Activated naive CD8-positive, alpha-beta T cell treated with anti-CD3 and anti-CD28 coated beads, Interleukin-2, amount 10 ng/mL, durations not matched to agents 7 days and 5 days (primary cell): ENCODE data around the gene FEM1A. TPM values are rescaled to one million over a fixed set of nuclear protein-coding genes. Genes with fewer than 3 reads are reported as not detected.
"Not testable (repeated sequence)": the region's sequence is repeated elsewhere in the genome, so short reads cannot be mapped to it uniquely, and the experiment has no call there.

Experiments used
- ATAC-seq: fragments of 150-1000 bp; cut with Tn5 transposase; one replicate; pipeline ENCODE4 v1.10.0; 2021; ENCODE audit warnings: low read depth, moderate library complexity
- POLR2A ChIA-PET: fragments of 350-600 bp; sonication (Branson Sonifier 250); formaldehyde crosslinking; loops from one replicate; lab custom pipeline; 2021; ENCODE audit warnings: antibody characterized with exemption; lab: Charles Lee
- DNase-seq: peaks from one replicate; pipeline ENCODE4 v3.0.0; 2021
- H3K27ac Mint-ChIP-seq: one replicate; pipeline ENCODE4 v1.8.0; 2022; ENCODE audit warnings: mild to moderate bottlenecking, mixed read lengths
- H3K27me3 Mint-ChIP-seq: one replicate; pipeline ENCODE4 v1.8.0; 2022; ENCODE audit warnings: mild to moderate bottlenecking, moderate library complexity, mixed read lengths
- H3K36me3 Mint-ChIP-seq: one replicate; pipeline ENCODE4 v1.8.0; 2021; ENCODE audit warnings: mild to moderate bottlenecking, mixed read lengths
- H3K4me1 Mint-ChIP-seq: one replicate; pipeline ENCODE4 v1.8.0; 2021; ENCODE audit warnings: mixed read lengths
- H3K4me3 Mint-ChIP-seq: one replicate; pipeline ENCODE4 v1.8.0; 2022; ENCODE audit warnings: mild to moderate bottlenecking, moderate library complexity, mixed read lengths
- H3K9me3 Mint-ChIP-seq: one replicate; pipeline ENCODE4 v1.8.0; 2021; ENCODE audit warnings: mixed read lengths
- total RNA-seq, 2 experiments: library from RNA; stranded (reverse); gene quantifications; one replicate each; pipeline ENCODE4 v1.2.3, GENCODE V29; 2021

The FEM1A gene
- total RNA-seq, 2 experiments from 2014 or later: 12.5 to 12.6 TPM

DNA sequence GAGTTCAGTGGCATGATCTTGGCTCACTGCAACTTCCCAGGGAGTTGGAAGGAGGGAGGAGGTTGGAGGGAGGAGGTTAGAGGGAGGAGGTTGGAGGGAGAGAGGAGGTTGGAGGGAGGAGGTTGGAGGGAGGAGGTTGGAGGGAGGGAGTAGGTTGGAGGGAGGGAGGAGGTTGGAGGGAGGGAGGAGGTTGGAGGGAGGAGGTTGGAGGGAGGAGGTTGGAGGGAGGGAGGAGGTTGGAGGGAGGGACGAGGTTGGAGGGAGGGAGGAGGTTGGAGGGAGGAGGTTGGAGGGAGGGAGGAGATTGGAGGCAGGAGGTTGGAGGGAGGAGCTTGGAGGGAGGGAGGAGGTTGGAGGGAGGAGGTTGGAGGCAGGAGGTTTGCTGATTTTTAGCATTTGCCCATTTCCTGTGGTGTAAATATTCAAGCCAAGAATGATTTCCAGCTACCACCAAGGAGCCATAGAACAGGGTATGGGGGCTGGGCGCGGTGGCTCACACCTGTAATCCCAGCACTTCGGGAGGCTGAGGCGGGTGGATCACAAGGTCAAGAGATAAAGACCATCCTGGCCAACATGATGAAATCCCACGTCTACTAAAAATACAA, 5.0 kb upstream of the FEM1A start:
- H3K27me3 Mint-ChIP-seq, DNase-seq, H3K27ac Mint-ChIP-seq, H3K9me3 Mint-ChIP-seq, POLR2A ChIA-PET, H3K4me1 Mint-ChIP-seq, H3K4me3 Mint-ChIP-seq, H3K36me3 Mint-ChIP-seq, ATAC-seq: not testable (repeated sequence)

DNA sequence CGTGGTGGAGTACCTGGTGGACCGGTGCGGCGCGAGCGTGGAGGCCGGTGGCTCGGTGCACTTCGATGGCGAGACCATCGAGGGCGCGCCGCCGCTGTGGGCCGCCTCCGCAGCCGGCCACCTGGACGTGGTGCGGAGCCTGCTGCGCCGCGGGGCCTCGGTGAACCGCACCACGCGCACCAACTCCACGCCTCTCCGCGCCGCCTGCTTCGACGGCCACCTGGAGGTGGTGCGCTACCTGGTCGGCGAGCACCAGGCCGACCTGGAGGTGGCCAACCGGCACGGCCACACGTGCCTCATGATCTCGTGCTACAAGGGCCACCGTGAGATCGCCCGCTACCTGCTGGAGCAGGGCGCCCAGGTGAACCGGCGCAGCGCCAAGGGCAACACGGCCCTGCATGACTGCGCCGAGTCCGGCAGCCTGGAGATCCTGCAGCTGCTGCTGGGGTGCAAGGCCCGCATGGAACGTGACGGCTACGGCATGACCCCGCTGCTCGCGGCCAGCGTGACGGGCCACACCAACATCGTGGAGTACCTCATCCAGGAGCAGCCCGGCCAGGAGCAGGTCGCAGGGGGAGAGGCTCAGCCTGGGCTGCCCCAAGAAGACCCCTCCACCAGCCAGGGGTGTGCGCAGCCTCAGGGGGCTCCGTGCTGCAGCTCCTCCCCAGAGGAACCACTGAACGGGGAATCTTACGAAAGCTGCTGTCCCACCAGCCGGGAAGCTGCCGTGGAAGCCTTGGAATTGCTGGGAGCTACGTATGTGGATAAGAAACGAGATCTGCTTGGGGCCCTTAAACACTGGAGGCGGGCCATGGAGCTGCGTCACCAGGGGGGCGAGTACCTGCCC, 708 bp downstream of the FEM1A start:
- peaks cover 18% of the 10 kb centered on the region for H3K4me1 Mint-ChIP-seq
- ATAC-seq: not testable (repeated sequence)
- POLR2A ChIA-PET: interaction anchor here (0.6 to 2.4 kb wide), 7 partner anchors 12 to 176 kb away, joined by 3 to 28 read pairs (median 5); partner anchors contain the start of genes DPP9 and KDM4B

DNA sequence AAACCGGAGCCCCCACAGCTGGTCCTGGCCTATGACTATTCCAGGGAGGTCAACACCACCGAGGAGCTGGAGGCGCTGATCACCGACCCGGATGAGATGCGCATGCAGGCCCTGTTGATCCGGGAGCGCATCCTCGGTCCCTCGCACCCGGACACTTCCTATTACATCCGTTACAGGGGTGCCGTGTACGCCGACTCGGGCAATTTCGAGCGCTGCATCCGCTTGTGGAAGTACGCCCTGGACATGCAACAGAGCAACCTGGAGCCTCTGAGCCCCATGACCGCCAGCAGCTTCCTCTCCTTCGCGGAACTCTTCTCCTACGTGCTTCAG, 1.3 kb downstream of the FEM1A start:
- H3K36me3 Mint-ChIP-seq, ATAC-seq, DNase-seq, H3K9me3 Mint-ChIP-seq, H3K27ac Mint-ChIP-seq, H3K27me3 Mint-ChIP-seq: not testable (repeated sequence)
- POLR2A ChIA-PET: interaction anchor here (1.9 kb wide), 1 partner anchor 17 kb away, joined by 4 read pairs; no protein-coding TSS in a partner anchor
- Mint-ChIP-seq H3K4me3 (peak overlapping the region; percentile 81), H3K4me1 (peaks cover 18% of the 10 kb centered on the region)

More for the DNA sequence above, 708 bp downstream of the FEM1A start:
- Mint-ChIP-seq H3K27ac (peak overlapping the region; percentile 85), H3K4me3 (peak overlapping the region; percentile 89)
- H3K36me3 Mint-ChIP-seq, H3K9me3 Mint-ChIP-seq, H3K27me3 Mint-ChIP-seq, DNase-seq: not testable (repeated sequence)

DNA sequence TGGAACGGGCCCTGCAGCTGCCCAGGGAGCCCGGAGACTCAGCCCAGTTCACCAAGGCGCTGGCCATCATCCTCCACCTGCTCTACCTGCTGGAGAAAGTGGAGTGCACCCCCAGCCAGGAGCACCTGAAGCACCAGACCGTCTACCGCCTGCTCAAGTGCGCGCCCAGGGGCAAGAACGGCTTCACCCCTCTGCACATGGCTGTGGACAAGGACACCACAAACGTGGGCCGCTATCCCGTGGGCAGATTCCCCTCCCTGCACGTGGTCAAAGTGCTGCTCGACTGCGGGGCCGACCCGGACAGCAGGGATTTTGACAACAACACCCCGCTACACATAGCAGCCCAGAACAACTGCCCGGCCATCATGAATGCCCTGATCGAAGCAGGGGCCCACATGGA, 1.7 kb downstream of the FEM1A start:
- H3K27ac Mint-ChIP-seq, H3K27me3 Mint-ChIP-seq, H3K36me3 Mint-ChIP-seq, H3K9me3 Mint-ChIP-seq, ATAC-seq, POLR2A ChIA-PET: not testable (repeated sequence)
- Mint-ChIP-seq H3K4me3 (peak overlapping the region; percentile 81), H3K4me1 (peaks cover 18% of the 10 kb centered on the region)
- peak; percentile 32 for DNase-seq

DNA sequence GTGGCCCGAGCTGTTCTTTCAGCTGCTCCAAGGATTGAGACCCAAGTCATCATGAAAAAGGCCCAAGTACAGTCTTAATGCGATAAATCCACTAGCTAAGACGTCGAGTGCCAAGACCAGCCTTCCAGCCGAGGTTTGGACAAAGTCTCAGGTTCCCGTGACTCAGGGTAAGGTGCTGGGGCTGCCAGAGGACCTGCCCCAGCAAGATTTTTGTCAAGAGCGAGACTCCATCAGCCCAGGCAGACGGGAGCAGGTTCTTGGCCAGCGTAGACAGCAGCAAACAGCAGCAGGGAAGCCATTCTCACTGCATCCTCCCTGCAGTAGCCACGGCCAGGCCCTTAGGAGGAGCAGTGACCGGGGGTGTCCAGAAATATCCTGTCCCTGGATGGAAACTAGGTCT, 3.4 kb downstream of the FEM1A start:
- Mint-ChIP-seq H3K27me3 (no peaks in the 10 kb centered on the region), H3K4me1 (peaks cover 18% of the 10 kb centered on the region), H3K36me3 (peaks cover 10% of the 10 kb centered on the region), H3K27ac (no peak overlapping the region), H3K4me3 (no peak overlapping the region), H3K9me3 (no peaks in the 10 kb centered on the region)
- POLR2A ChIA-PET: no interaction called here
- ATAC-seq: no peak
- DNase-seq: no peak

DNA sequence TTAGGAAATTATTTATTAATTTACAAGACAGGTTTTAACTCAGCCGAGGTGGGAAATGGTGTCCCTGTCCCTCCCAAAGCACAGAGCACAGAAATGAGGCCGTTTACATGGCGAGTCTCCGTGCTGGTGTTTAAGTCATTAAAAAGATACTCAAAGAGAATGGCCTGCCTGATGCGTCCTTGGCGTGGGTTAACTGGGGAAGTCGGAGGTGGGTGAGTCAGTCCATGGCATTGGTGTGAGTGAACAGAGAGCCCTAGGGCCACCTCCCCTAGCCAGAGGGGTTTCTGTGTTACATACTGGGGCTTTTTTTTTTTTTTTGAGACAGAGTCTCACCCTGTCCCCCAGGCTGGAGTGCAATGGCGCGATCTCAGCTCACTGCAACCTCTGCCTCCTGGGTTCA, 3.9 kb downstream of the FEM1A start:
- H3K27me3 Mint-ChIP-seq: no peaks in the 10 kb centered on the region
- DNase-seq: no peak
- peaks cover 18% of the 10 kb centered on the region for H3K4me1 Mint-ChIP-seq
- no peak overlapping the region for H3K4me3 Mint-ChIP-seq
- H3K36me3 Mint-ChIP-seq: peaks cover 10% of the 10 kb centered on the region
- H3K27ac Mint-ChIP-seq: no peak overlapping the region
- POLR2A ChIA-PET: no interaction called here
- ATAC-seq: no peak
- no peaks in the 10 kb centered on the region for H3K9me3 Mint-ChIP-seq

DNA sequence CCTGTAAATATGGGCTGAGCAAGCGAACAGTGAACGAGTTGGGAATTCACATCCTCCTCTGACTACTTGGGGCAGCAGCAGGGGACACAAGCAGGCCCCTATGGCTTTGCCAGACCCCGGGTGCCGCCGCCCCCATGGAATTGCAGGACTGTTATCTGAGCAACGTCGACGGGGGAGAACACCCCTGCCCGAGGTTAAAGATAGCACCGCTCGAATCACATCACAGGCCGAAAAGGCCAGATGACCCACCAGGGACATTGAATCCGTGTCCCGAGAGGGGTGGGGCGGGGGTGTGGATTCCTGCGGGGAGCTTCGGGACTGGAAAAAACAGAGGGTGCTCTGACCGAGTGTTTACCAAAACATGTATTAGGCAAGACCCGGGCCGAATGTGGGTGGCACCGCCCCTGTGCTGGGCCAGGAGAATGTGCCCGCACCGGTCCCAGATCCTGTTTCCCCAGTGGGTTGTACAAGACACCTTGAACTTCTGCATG, 9.1 kb downstream of the FEM1A start:
- POLR2A ChIA-PET: interaction anchor here (1.4 kb wide), 1 partner anchor 49 kb away, joined by 3 read pairs; no protein-coding TSS in a partner anchor
- Mint-ChIP-seq H3K9me3 (no peaks in the 10 kb centered on the region), H3K27me3 (no peaks in the 10 kb centered on the region), H3K4me1 (no peaks in the 10 kb centered on the region), H3K36me3 (peaks cover 8% of the 10 kb centered on the region), H3K27ac (no peak overlapping the region), H3K4me3 (no peak overlapping the region)
- DNase-seq (no peak), ATAC-seq (no peak)

DNA sequence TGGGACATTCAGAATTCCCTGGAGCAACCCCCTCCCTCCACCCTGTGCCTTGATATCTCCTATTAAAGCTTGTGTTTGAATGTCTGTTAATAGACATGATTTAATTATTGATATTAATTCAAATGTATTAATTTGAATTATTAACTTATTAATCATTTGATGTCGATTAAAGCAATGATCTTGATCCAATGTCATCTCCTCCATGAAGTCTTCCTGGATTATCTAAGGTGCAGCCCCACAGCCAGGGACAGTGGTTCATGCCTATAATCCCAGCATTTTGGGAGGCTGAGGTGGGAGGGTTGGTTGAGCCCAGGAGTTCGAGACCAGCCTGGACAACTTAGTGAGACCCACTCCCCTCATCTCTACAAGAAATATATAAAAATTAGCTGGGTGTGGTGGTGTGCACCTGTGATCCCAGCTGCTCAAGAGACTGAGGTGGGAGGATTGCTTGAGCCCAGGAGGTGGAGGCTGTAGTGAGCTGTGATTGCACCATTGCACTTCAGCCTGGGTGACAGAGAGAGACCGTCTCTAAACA, 9.6 kb downstream of the FEM1A start:
- H3K9me3 Mint-ChIP-seq: no peaks in the 10 kb centered on the region
- no peaks in the 10 kb centered on the region for H3K4me1 Mint-ChIP-seq
- no peaks in the 10 kb centered on the region for H3K27me3 Mint-ChIP-seq
- POLR2A ChIA-PET: interaction anchor here (0.7 to 1.4 kb wide), 2 partner anchors 49 to 115 kb away, joined by 3 to 4 read pairs; no protein-coding TSS in a partner anchor
- H3K4me3 Mint-ChIP-seq: no peak overlapping the region
- peaks cover 8% of the 10 kb centered on the region for H3K36me3 Mint-ChIP-seq
- no peak for ATAC-seq
- DNase-seq: no peak
- no peak overlapping the region for H3K27ac Mint-ChIP-seq

DNA sequence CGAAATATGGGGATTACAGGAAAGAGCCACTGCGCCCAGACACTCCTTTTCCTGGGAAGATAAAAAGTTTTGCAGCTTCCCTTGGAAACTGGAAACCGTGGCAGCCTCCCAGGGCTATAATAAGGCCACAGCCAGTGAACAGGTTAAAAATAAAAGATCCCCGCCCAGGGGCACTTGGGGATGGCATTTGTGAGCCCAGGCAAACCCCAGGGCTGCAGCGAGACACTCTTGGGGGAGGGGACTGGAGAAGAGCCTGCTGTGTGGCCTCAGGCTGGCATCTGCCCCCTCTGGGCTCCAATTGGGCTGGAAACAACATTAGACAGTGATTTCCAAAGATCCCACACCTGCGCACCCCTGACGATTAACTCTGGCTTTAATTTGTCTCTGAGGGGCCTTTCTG, 11.2 kb downstream of the FEM1A start:
- Mint-ChIP-seq H3K4me1 (no peaks in the 10 kb centered on the region), H3K9me3 (no peaks in the 10 kb centered on the region), H3K4me3 (no peak overlapping the region), H3K27ac (no peak overlapping the region), H3K36me3 (peaks cover 5% of the 10 kb centered on the region), H3K27me3 (no peaks in the 10 kb centered on the region)
- DNase-seq: no peak
- POLR2A ChIA-PET: no interaction called here
- ATAC-seq: no peak

DNA sequence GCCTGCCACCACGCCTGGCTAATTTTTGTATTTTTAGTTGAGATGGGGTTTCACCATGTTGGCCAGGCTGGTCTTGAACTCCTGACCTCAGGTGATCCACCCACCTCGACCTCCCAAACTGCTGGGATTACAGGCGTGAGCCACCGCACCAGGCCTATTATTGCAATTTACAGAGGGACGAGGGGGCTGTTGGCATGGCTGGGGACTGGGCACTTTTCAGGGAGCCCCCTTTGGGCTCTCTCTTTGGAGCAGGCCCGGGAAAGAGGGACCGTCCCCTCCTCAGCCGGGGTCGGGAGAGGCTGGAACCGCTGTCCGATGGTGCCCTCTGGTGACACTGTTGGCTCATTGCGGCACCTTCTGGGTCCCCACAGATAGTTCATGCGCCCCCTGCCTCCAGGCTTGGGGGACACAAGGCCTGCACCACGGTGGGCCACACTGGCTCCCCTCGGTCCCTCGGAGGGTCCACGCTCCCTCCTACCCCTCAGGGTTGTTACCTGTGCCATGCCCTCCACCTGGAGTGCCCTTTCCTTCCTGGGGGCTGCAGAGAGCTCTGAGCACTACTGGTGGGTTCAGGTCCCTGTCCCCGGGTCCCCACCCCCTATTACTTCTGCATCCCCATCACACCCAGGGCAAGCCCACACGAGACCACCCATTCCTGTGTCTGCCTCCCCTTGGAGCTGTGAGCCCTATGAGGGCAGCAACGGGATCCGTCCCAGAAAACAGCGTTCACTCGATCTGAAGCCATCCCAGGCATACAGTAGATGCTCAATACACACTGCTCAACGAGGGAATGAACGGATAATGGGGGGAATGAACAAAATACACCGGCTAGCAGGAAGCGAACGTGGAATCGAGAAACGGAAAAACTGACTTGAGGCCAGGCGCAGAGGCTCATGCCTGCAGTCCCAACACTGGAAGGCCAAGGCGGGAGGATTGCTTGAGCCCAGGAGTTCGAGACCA, 12.5 kb downstream of the FEM1A start:
- ATAC-seq (peak; percentile 93), DNase-seq (peak; percentile 71)
- H3K4me1 Mint-ChIP-seq: no peaks in the 10 kb centered on the region
- no peak overlapping the region for H3K4me3 Mint-ChIP-seq
- H3K9me3 Mint-ChIP-seq: no peaks in the 10 kb centered on the region
- no peak overlapping the region for H3K27ac Mint-ChIP-seq
- POLR2A ChIA-PET: interaction anchor here (0.5 to 1.3 kb wide), 2 partner anchors 13 to 507 kb away, joined by 3 to 6 read pairs; partner anchors contain the start of gene FEM1A
- H3K27me3 Mint-ChIP-seq: no peaks in the 10 kb centered on the region
- H3K36me3 Mint-ChIP-seq: no peaks in the 10 kb centered on the region

DNA sequence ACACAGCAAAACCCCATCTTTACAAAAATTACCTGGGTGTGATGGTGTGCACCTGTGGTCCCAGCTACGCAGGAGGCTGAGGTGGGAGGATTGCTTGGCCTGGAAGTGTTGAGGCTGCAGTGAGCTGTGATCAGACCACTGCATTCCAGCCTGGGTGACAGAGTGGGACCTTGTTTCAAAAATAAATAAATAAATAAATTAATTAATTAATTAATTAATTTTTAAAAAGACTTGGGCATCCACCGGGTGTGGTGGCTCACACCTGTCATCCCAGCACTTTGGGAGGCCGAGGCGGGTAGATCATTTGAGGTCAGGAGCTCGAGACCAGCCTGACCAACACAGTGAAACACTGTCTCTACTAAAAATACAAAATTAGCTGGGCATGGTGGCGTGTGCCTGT, 13.6 kb downstream of the FEM1A start:
- ATAC-seq, H3K27me3 Mint-ChIP-seq, H3K36me3 Mint-ChIP-seq, H3K4me1 Mint-ChIP-seq, POLR2A ChIA-PET, H3K4me3 Mint-ChIP-seq, H3K9me3 Mint-ChIP-seq, DNase-seq, H3K27ac Mint-ChIP-seq: not testable (repeated sequence)

DNA sequence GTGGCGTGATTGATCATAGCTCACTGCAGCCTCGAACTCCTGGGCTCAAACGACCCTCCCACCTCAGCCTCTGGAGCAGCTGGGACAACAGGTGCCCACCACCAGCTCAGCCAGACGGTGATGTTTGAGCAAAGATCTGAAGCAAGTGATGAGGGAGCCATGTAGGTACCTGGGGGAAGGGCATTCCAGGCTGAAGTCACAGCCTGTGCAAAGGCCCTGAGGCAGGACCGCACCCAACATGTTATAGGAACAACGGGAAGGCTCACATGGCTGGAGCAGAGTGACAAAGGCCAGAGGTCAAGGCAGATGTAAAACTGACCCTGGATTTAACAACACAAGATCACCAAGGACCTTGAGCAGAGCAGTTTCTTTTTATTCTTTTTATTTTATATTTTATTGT, 14.8 kb downstream of the FEM1A start:
- H3K9me3 Mint-ChIP-seq: no peaks in the 10 kb centered on the region
- H3K4me1 Mint-ChIP-seq: peaks cover 1% of the 10 kb centered on the region
- no peak overlapping the region for H3K27ac Mint-ChIP-seq
- H3K36me3 Mint-ChIP-seq: no peaks in the 10 kb centered on the region
- H3K27me3 Mint-ChIP-seq: no peaks in the 10 kb centered on the region
- H3K4me3 Mint-ChIP-seq: no peak overlapping the region
- POLR2A ChIA-PET: no interaction called here
- ATAC-seq (no peak), DNase-seq (no peak)

DNA sequence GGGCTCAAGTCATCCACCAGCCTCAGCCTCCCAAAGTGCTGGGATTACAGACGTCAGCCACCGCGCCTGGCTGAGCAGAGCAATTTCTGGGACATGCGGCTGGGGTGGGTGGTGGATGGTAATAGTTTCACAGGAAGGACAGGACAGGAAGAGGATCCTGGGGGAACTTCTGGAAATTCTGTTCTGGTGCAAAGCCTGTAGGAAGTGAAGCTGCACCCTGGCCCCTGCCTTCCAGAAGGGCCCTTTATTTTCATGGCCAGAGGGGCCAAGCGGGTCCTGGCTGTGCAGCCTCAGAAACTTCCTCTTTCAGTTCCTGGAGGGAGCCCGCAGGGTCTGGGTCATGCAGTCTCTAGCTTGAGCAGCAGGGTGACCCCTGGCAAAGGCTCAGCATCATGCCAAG, 15.7 kb downstream of the FEM1A start:
- Mint-ChIP-seq H3K36me3 (no peaks in the 10 kb centered on the region), H3K9me3 (no peaks in the 10 kb centered on the region), H3K27me3 (no peaks in the 10 kb centered on the region), H3K4me1 (peaks cover 5% of the 10 kb centered on the region), H3K27ac (no peak overlapping the region), H3K4me3 (no peak overlapping the region)
- ATAC-seq (no peak), DNase-seq (no peak)
- POLR2A ChIA-PET: no interaction called here
